ENCODE results near the gene TEX29.
A peak's percentile ranks its signal among the peaks of the same experiment; 100 is the strongest.

TEX29 gene

DNA sequence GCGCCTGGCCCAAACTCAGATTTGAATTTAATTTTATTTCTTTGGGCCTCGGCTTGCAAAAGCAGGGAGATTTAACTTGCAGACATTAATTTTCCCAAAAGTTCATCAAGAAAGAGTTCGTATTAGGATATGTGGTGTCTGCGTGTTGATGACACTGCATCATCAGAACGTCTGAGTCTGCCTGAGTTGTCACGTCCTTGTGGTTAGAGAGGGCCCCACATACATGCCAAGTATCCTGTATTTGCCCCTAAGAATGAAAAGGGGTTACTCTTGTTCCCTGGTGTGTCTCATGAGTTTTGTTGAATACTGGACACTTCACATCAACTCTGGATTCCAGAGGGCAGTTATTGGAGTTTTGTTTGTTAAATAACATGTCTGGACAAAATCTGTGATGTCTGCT lies 5.6 kb upstream of the TEX29 start:
- no peaks in the 10 kb centered on the region for H3K36me3 ChIP-seq (ENCODE audit: low read depth)
- no peak for TF ChIP-seq CTCF (IDR thresholded peaks at IDR 0.05; ENCODE audit: poor library complexity, severe bottlenecking)
- no peak overlapping the region for H3K4me3 ChIP-seq (ENCODE audit: severe bottlenecking)
- H3K9me3 ChIP-seq (ENCODE audit: severe bottlenecking): no peaks in the 10 kb centered on the region
- DNase-seq (ENCODE audit: low spot score) (no peak), ATAC-seq (ENCODE audit: low read depth) (no peak)
- H3K4me1 ChIP-seq (ENCODE audit: insufficient read depth, poor library complexity, severe bottlenecking): no peaks in the 10 kb centered on the region
- no peak overlapping the region for H3K27ac ChIP-seq (ENCODE audit: poor library complexity, severe bottlenecking)
- no peaks in the 10 kb centered on the region for H3K27me3 ChIP-seq (ENCODE audit: insufficient read depth, poor library complexity, severe bottlenecking)

- no peaks in the 10 kb centered on the region for H3K9me3 ChIP-seq (ENCODE audit: severe bottlenecking)
- ATAC-seq (ENCODE audit: low read depth): peak; percentile 60; the same call in 2 of the 3 replicates
- TF ChIP-seq CTCF (IDR thresholded peaks at IDR 0.05; ENCODE audit: poor library complexity, severe bottlenecking): no peak
- H3K27me3 ChIP-seq (ENCODE audit: insufficient read depth, poor library complexity, severe bottlenecking): no peaks in the 10 kb centered on the region
- no peaks in the 10 kb centered on the region for H3K4me1 ChIP-seq (ENCODE audit: insufficient read depth, poor library complexity, severe bottlenecking)
- no peaks in the 10 kb centered on the region for H3K36me3 ChIP-seq (ENCODE audit: low read depth)
- H3K27ac ChIP-seq (ENCODE audit: poor library complexity, severe bottlenecking): no peak overlapping the region
- no peak overlapping the region for H3K4me3 ChIP-seq (ENCODE audit: severe bottlenecking)
- DNase-seq (ENCODE audit: low spot score): no peak
These were observed 5.0 kb upstream of the TEX29 start for GRCh38 chr13:111315347-111315995.

- Histone ChIP-seq H3K27me3 (ENCODE audit: insufficient read depth, poor library complexity, severe bottlenecking) (no peaks in the 10 kb centered on the region), H3K27ac (ENCODE audit: poor library complexity, severe bottlenecking) (no peak overlapping the region), H3K36me3 (ENCODE audit: low read depth) (no peaks in the 10 kb centered on the region), H3K9me3 (ENCODE audit: severe bottlenecking) (no peaks in the 10 kb centered on the region), H3K4me3 (ENCODE audit: severe bottlenecking) (no peak overlapping the region), H3K4me1 (ENCODE audit: insufficient read depth, poor library complexity, severe bottlenecking) (no peaks in the 10 kb centered on the region)
- no peak for ATAC-seq (ENCODE audit: low read depth)
- no peak for TF ChIP-seq CTCF (IDR thresholded peaks at IDR 0.05; ENCODE audit: poor library complexity, severe bottlenecking)
- no peak for DNase-seq (ENCODE audit: low spot score)
These were observed 4.2 kb upstream of the TEX29 start for GRCh38 chr13:111316161-111316730.

GRCh38 chr13:111317042-111317550 lies 3.3 kb upstream of the TEX29 start:
- TF ChIP-seq CTCF (IDR thresholded peaks at IDR 0.05; ENCODE audit: poor library complexity, severe bottlenecking): no peak
- no peak for DNase-seq (ENCODE audit: low spot score)
- Histone ChIP-seq H3K9me3 (ENCODE audit: severe bottlenecking) (no peaks in the 10 kb centered on the region), H3K36me3 (ENCODE audit: low read depth) (no peaks in the 10 kb centered on the region), H3K4me3 (ENCODE audit: severe bottlenecking) (no peak overlapping the region), H3K4me1 (ENCODE audit: insufficient read depth, poor library complexity, severe bottlenecking) (no peaks in the 10 kb centered on the region), H3K27me3 (ENCODE audit: insufficient read depth, poor library complexity, severe bottlenecking) (no peaks in the 10 kb centered on the region), H3K27ac (ENCODE audit: poor library complexity, severe bottlenecking) (no peak overlapping the region)
- no peak for ATAC-seq (ENCODE audit: low read depth)
